Astrocyte of the cerebellum (primary cell): ENCODE results near the gene MBTD1.

Source experiments
- DNase-seq: peaks from one replicate; pipeline ENCODE4 v3.0.0-alpha.2; 2011; ENCODE audit warnings: low read depth
- H3K4me3 ChIP-seq: 2 replicates; pipeline ENCODE4 v1.5.1; 2011; ENCODE audit warnings: mild to moderate bottlenecking, low read depth, low read length, moderate library complexity
- CTCF ChIP-seq: IDR thresholded peaks from 2 replicates; pipeline ENCODE4 v1.5.1; 2012; ENCODE audit warnings: low read length, low read depth, moderate library complexity, mild to moderate bottlenecking; ENCODE audit errors: missing control alignments
- in situ Hi-C: cut with HindIII; loops from 2 replicates; pipeline ENCODE4 v1.10.0; 2017; ENCODE audit warnings: low sequenced_read_pairs

The MBTD1 gene

GRCh38 chr17:51224402-51225262, 35.2 kb downstream of the MBTD1 start:
- DNase-seq: no peak
- no peak overlapping the region for H3K4me3 ChIP-seq
- in situ Hi-C loops: no loop called here
- no peak for TF ChIP-seq CTCF

DNA sequence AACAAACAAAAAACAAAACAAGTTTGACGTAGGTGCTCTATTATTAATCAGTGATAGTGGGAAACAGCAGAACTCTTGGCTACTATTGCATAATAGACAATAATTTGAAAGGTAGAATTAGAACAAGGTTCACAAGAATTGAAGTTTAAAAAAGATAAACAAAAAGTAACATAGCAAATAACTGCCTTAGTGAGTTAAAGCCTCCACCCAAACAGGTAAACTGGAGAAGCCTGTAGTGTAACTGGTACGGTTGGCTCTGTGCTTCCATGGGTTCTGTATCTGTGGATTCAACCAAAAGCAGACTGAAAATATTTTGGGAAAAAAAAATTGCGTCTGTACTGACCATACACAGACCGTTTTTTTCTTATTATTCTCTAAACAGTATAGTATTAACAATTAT, 38.5 kb downstream of the MBTD1 start:
- no peak for TF ChIP-seq CTCF
- in situ Hi-C loops: no loop called here
- no peak for DNase-seq

GRCh38 chr17:51217946-51218345, 41.9 kb downstream of the MBTD1 start:
- no peak for TF ChIP-seq CTCF
- no peak for DNase-seq
- in situ Hi-C loops: no loop called here
- no peak overlapping the region for H3K4me3 ChIP-seq

More for the DNA sequence above, 38.5 kb downstream of the MBTD1 start:
- H3K4me3 ChIP-seq: no peak overlapping the region

GRCh38 chr17:51214920-51215319, 44.9 kb downstream of the MBTD1 start:
- no peak overlapping the region for H3K4me3 ChIP-seq
- no peak for DNase-seq
- no peak for TF ChIP-seq CTCF
- in situ Hi-C loops: no loop called here

DNA sequence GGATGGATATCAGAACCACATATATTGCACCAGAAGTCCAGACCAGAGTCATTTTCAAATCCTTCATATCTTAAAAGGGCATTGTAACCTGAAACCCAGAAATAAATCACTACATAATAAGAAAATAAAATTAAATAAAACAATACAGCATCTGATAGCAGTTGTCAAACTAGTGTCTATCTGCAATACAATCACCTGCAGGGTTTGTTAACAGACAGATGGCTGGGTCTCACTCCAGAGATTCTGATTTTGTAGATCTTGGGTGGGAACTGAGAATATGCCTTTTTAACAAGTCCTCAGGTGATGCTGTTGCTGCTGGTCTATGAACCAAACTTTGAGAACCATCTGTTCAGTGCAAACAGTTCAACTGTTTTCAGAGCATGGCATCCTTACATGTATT, 56.0 kb downstream of the MBTD1 start:
- DNase-seq: no peak
- TF ChIP-seq CTCF: no peak
- in situ Hi-C loops: no loop called here
- no peak overlapping the region for H3K4me3 ChIP-seq

- TF ChIP-seq CTCF: no peak
- in situ Hi-C loops: no loop called here
- no peak overlapping the region for H3K4me3 ChIP-seq
- no peak for DNase-seq
Measured at GRCh38 chr17:51200846-51201245, 59.0 kb downstream of the MBTD1 start.
